Measurements from ENCODE around the gene ENGASE. TPM values are rescaled to one million over a fixed set of nuclear protein-coding genes. Genes with fewer than 3 reads are reported as not detected.

ENGASE gene
- total and polyA plus RNA-seq, 2 of the 8 experiments (the other 6 are each of a cell fraction or from before 2014, with no cell fraction given), result 9.3 to 36.1 TPM

DNA sequence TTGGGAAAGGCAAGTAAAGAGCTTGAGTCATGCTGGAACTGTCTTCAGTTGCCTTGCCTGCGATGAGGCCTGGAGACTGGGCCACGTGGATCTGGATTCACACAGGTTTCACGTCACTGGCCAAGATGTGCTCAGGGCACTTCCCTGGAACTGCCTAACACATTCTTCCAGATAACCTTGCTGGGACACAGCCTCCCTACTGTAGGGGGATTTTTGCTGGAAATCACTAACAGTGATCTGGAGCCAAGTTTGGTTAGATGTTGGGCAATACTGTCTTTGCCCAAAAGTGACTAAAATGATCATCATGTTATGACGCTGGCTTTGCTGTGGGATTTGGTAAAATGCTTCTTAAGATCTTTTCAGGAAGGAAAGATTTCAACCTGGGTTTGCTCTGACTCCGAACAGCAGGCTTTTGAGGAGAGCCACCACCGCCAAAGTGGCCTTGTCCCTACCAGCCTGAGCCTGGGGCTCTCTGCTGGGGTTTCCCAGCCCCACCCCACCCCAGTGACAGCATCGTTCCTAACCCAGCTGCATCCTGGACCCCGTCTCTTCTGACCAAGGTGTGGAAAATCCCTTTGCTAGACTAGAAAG is 36.0 kb upstream of the ENGASE start:
- no peak overlapping the region for H4K91ac ChIP-seq (replicated peaks; ENCODE audit: insufficient read length, low read length)
- no peak overlapping the region for H2AFZ ChIP-seq (ENCODE audit: low read length)
- no peak overlapping the region for H4K8ac ChIP-seq (ENCODE audit: extremely low read depth, insufficient read depth, low read length)
- no peak overlapping the region; the same call in 1 of the 2 replicates for H2AK5ac ChIP-seq (ENCODE audit: low read depth, low read length)
- H3K27ac ChIP-seq (ENCODE audit: low read depth, low read length), result no peak overlapping the region
- no peak for FAIRE-seq
- DNase-seq (ENCODE audit: low read depth in 1 of 2, low spot score in 2 of 2), result no peak
- H2BK120ac ChIP-seq (replicated peaks; ENCODE audit: low read depth, low read length), result no peak overlapping the region
- H2BK20ac ChIP-seq (ENCODE audit: low read length), result no peak overlapping the region
- no peak overlapping the region for H3K9ac ChIP-seq (replicated peaks in 1 of 4; ENCODE audit: extremely low read depth in 1 of 4, low read depth in 3 of 4, low read length in 3 of 4)
- no peak overlapping the region for H2BK12ac ChIP-seq (ENCODE audit: low read depth, low read length)
- no peak overlapping the region for H3K4me3 ChIP-seq (ENCODE audit: extremely low read depth in 1 of 4, insufficient read depth in 2 of 4, low read depth in 3 of 4, low read length in 4 of 4)
- H3K4me2 ChIP-seq (ENCODE audit: insufficient read depth in 1 of 2, low read depth in 2 of 2, low read length in 2 of 2), result no peak overlapping the region
- peaks cover 4% of the 10 kb centered on the region; the same call in 1 of the 2 replicates for H3K23me2 ChIP-seq (ENCODE audit: low read depth, low read length)
- H2BK5ac ChIP-seq (ENCODE audit: low read depth, low read length), result no peak overlapping the region
- H3K27me3 ChIP-seq (replicated peaks in 1 of 4; ENCODE audit: control insufficient read depth in 3 of 4, extremely low read depth in 1 of 4, insufficient read depth in 3 of 4, low read length in 3 of 4), result no peaks in the 10 kb centered on the region; a peak in 2 of 7 replicates
- TF ChIP-seq, protein P1, sequence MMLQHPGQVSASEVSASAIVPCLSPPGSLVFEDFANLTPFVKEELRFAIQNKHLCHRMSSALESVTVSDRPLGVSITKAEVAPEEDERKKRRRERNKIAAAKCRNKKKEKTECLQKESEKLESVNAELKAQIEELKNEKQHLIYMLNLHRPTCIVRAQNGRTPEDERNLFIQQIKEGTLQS (IDR thresholded peaks at IDR 0.05; ENCODE audit: insufficient read depth, low read depth, low read length), result no peak
- TF ChIP-seq SP2 (IDR thresholded peaks at IDR 0.05; ENCODE audit: low read length), result no peak
- TF ChIP-seq, protein P2, sequence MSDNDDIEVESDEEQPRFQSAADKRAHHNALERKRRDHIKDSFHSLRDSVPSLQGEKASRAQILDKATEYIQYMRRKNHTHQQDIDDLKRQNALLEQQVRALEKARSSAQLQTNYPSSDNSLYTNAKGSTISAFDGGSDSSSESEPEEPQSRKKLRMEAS (IDR thresholded peaks at IDR 0.05), result no peak
- TF ChIP-seq SAP30 (IDR thresholded peaks at IDR 0.05; ENCODE audit: insufficient read depth, insufficient replicate concordance, low read length), result no peak
- no peak for TF ChIP-seq CEBPB (IDR thresholded peaks at IDR 0.05; ENCODE audit: low read depth, low read length)
- no peak for TF ChIP-seq ASH2L (IDR thresholded peaks at IDR 0.05; ENCODE audit: low read length)
- no peak for TF ChIP-seq KDM5A (IDR thresholded peaks at IDR 0.05; ENCODE audit: low read length)
- TF ChIP-seq TAF7 (optimal IDR thresholded peaks at IDR 0.05; ENCODE audit: borderline replicate concordance, low read depth, low read length), result no peak
- TF ChIP-seq HDAC6 (IDR thresholded peaks at IDR 0.05; ENCODE audit: low read depth, low read length), result no peak
- no peak for TF ChIP-seq KDM1A (IDR thresholded peaks at IDR 0.05; ENCODE audit: borderline replicate concordance, low read length)
- no peak for TF ChIP-seq BACH1 (IDR thresholded peaks at IDR 0.05; ENCODE audit: low read length)
- H3K18ac ChIP-seq (ENCODE audit: extremely low read depth, low read length), result no peak overlapping the region
- peaks cover 0 to 12% of the 10 kb centered on the region in 2 experiments for H4K20me1 ChIP-seq (replicated peaks in 1 of 2; ENCODE audit: control insufficient read depth in 1 of 2, insufficient read depth in 2 of 2, low read length in 2 of 2)
- no peak overlapping the region for H3K56ac ChIP-seq (replicated peaks; ENCODE audit: insufficient read length, low read depth, low read length)
- H3K79me1 ChIP-seq (ENCODE audit: low read depth, low read length), result peaks cover 8% of the 10 kb centered on the region
- no peaks in the 10 kb centered on the region for H3K4me1 ChIP-seq (replicated peaks in 1 of 4; ENCODE audit: control insufficient read depth in 3 of 4, insufficient read depth in 4 of 4, low read length in 3 of 4)
- no peaks in the 10 kb centered on the region for H3K79me2 ChIP-seq (ENCODE audit: control insufficient read depth in 1 of 2, insufficient read depth in 2 of 2, low read length in 2 of 2)
- CTCF ChIA-PET (ENCODE audit: partially characterized antibody), result interaction anchor here (0.6 to 4.3 kb wide), 4 partner anchors 10 to 1104 kb away, joined by 5 to 24 read pairs (median 10); no protein-coding TSS in a partner anchor
- POLR2A ChIA-PET (ENCODE audit: partially characterized antibody), result no interaction called here
- no peaks in the 10 kb centered on the region; a peak in 1 of 8 replicates for H3K36me3 ChIP-seq (ENCODE audit: control insufficient read depth in 2 of 4, insufficient read depth in 4 of 4, low read length in 3 of 4)
- no peak overlapping the region for H4K5ac ChIP-seq (ENCODE audit: insufficient read length, low read depth, low read length)
- no peak overlapping the region for H3K4ac ChIP-seq (replicated peaks; ENCODE audit: insufficient read length, low read depth, low read length)
- no peak overlapping the region for H3K14ac ChIP-seq (ENCODE audit: insufficient read length)
- H2BK15ac ChIP-seq (ENCODE audit: low read length), result no peak overlapping the region
- 87% methylated on average over 8 of the region's 8 CpGs; no CpG with 5 or more reads in 1 of the 2 experiments for WGBS, 2 experiments (ENCODE audit: extremely low coverage in 1 of 2, insufficient coverage in 1 of 2, insufficient read length in 1 of 2, insufficient replicate concordance in 2 of 2, low coverage in 1 of 2, low lambda C conversion rate in 2 of 2, missing lambda C conversion rate in 1 of 2)
- H3K9me3 ChIP-seq (ENCODE audit: insufficient read depth in 2 of 2, low read depth in 1 of 2, low read length in 1 of 2), result no peaks in the 10 kb centered on the region; a peak in 1 of 4 replicates
- H3K23ac ChIP-seq (ENCODE audit: insufficient read length), result no peak overlapping the region
